Measurements from ENCODE around the gene TMPO.

GRCh38 chr12:98478606-98479005, 36.8 kb upstream of the TMPO start:
- TF ChIP-seq EGR1 (IDR thresholded peaks at IDR 0.05; ENCODE audit: low read depth in 2 of 2), result no peak
- TF ChIP-seq CTCF (IDR thresholded peaks at IDR 0.05; ENCODE audit: low read depth, low read length, missing input control), result no peak
- TF ChIP-seq TAF1 (conservative IDR thresholded peaks at IDR 0.05), result no peak
